HFF-Myc (cell line): ENCODE results near the gene CLMN.

ENCODE experiments used
- DNase-seq: peaks from one replicate; pipeline ENCODE4 v3.0.0-alpha.2; 2011; ENCODE audit warnings: low read depth; ENCODE audit errors: extremely low read depth
- H3K4me3 ChIP-seq: replicated peaks from 2 replicates; pipeline ENCODE4 v1.5.1; 2011; ENCODE audit warnings: low read depth, mild to moderate bottlenecking, control low read depth, low read length
- CTCF ChIP-seq: IDR thresholded peaks from 2 replicates; pipeline ENCODE4 v1.5.1; 2012; ENCODE audit warnings: mild to moderate bottlenecking, low read depth, low read length, control low read depth; ENCODE audit errors: missing control alignments

The CLMN gene

DNA sequence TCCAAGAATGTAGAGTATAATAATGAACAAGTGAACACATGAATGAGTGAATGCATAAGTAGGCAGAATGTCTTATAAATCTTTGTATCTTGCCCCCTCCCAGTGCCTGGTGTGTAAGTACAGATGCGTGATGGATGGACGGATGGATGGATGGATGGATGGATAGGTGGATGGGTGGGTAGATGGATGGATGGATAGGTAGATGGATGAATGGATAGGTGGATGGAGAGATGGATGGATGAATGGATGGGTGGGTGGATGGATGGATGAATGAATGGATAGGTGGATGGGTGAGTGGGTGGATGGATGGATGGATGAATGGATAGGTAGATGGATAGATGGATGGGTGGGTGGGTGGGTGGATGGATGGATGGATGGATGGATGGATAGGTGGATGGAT lies 74.4 kb downstream of the CLMN start:
- no peak overlapping the region for H3K4me3 ChIP-seq
- DNase-seq, result no peak
- TF ChIP-seq CTCF, result no peak

DNA sequence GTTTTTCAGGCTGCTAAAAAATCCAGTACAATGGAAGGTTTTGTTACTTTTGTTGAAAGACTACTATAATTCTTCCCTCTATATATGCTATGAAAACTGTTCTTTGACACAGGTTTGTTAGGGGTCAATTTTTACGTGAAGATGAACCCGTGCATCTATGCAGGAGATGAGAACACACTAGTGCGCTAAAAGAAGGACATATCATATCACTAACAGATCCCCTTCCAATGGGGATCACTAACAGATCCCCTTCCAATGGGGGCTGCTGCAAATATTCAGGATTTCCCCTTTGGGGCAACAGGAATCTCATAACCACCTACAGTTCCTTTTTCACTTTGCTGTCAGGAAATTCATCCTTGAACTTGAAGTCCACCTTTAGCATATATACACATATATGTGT lies 75.1 kb downstream of the CLMN start:
- TF ChIP-seq CTCF, result no peak
- H3K4me3 ChIP-seq, result no peak overlapping the region
- DNase-seq, result no peak

GRCh38 chr14:95242870-95243269 lies 76.8 kb downstream of the CLMN start:
- no peak overlapping the region for H3K4me3 ChIP-seq
- no peak for DNase-seq
- no peak for TF ChIP-seq CTCF

GRCh38 chr14:95240859-95241813 lies 78.6 kb downstream of the CLMN start:
- H3K4me3 ChIP-seq, result no peak overlapping the region
- DNase-seq, result no peak
- no peak for TF ChIP-seq CTCF

- no peak for TF ChIP-seq CTCF
- H3K4me3 ChIP-seq, result no peak overlapping the region
- DNase-seq, result no peak
Observed at GRCh38 chr14:95238487-95239298, 81.0 kb downstream of the CLMN start.

DNA sequence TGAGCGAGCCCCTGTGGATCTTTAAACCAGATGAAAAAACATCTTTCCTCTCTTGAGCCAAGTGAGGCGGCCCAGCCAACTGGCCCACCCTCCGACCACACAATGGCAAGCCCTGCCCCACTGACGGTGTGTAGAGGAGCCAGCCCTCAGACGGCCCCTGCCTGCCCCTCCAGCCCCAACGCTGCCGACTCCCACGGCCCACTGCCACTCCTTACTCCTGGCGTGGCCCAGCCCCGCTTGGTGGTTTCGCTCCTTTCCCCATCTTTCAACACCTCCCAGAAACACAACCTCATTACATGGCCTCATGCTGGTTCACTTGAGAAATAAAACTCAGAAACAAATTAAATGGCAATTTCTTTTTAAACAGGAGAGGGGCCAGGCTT lies 81.8 kb downstream of the CLMN start:
- H3K4me3 ChIP-seq, result no peak overlapping the region
- DNase-seq, result no peak
- no peak for TF ChIP-seq CTCF
